D341Med (cell line): Measurements from ENCODE around the gene ZNF618.
"Not testable (repeated sequence)": the region's sequence is repeated elsewhere in the genome, so short reads cannot be mapped to it uniquely, and the experiment has no call there.

Source experiments
- DNase-seq: peaks from one replicate; pipeline ENCODE4 v3.0.0; 2012; ENCODE audit warnings: low spot score

ZNF618 gene

GRCh38 chr9:113988385-113989016 lies 112.4 kb downstream of the ZNF618 start:
- no peak for DNase-seq

GRCh38 chr9:113989017-113989713 lies 113.1 kb downstream of the ZNF618 start:
- DNase-seq = no peak

- no peak for DNase-seq
These were observed 113.8 kb downstream of the ZNF618 start for GRCh38 chr9:113989714-113990569.

DNA sequence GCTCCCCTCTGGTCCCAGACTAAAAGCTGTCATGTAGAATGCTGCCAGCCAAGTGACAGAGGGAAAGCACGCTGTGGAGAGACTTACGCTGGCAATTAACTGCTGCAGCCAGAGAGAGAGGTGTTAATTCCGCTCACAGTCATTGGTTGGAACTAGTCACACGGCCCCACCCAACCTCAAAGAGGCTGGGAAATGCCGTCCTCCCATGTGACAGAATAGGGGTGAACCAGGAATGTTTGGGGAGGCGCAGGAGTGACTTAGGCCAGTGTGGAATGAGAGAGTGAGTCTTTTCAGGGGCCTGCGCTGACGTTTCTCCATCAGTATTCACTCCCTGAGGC lies 114.4 kb downstream of the ZNF618 start:
- DNase-seq = no peak

GRCh38 chr9:113990975-113991471 lies 114.9 kb downstream of the ZNF618 start:
- no peak for DNase-seq

DNA sequence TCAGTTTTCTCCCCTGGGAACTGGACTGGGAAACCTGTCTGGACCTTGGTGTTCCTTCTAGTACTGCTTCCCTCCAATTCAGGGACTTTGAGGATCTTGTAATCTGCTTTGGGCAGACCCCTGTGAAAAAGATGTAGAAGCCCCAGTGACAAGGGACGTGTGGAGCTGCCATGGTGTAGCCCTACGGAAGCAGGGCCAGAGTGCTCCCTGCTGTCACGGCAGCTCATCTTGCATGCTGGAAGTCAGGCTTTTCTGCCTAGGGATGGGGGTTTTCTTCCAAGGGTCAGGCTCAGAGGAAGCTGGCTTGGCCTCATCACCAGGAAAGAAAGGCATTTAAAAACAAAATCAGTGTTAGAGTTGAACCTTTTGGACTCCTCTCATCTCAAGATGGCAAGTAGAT lies 115.6 kb downstream of the ZNF618 start:
- no peak for DNase-seq

DNA sequence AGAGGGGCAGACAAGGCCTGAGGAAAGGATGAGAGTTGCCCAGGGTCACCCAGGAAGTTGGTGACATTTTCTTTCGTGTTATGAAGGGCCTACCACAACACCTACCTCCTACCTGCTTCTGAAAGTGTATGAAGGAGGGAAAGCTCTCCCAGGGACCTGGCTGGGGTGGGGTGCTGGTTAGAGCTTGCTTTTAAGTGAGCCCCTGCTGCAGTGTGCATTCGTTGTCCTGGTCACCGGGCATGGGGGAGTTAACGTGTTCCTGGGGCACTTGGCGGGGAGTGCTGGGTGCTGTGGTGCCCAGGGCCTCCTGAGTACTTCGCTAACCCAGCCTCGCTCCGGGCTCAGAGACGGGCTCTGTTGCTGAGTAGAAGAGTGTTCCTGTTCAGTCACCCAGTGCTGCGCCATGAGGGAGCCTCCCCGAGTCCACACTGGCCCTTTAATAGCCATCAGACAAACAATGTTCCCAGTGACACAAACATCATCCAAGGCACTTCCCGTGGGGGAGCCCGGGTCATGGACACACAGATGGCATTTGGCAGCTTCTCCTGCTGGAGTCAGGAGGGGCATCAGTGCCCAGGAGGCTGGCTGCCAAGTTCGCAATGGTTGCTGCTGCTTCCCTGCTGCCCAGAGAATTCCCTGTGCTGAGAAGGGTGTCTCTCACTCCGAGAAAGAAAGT lies 116.3 kb downstream of the ZNF618 start:
- no peak for DNase-seq

- DNase-seq = no peak
These were observed 116.9 kb downstream of the ZNF618 start for GRCh38 chr9:113992994-113993393.

- no peak for DNase-seq
These were observed 117.9 kb downstream of the ZNF618 start for GRCh38 chr9:113993838-113994540.

GRCh38 chr9:113995401-113995800 lies 119.3 kb downstream of the ZNF618 start:
- DNase-seq = no peak

GRCh38 chr9:113995963-113996362 lies 119.9 kb downstream of the ZNF618 start:
- DNase-seq = no peak

GRCh38 chr9:113996531-113997001 lies 120.5 kb downstream of the ZNF618 start:
- no peak for DNase-seq

GRCh38 chr9:113997064-113997463 lies 121.0 kb downstream of the ZNF618 start:
- not testable (repeated sequence) for DNase-seq

- no peak for DNase-seq
These were observed 121.5 kb downstream of the ZNF618 start for GRCh38 chr9:113997610-113998009.

DNA sequence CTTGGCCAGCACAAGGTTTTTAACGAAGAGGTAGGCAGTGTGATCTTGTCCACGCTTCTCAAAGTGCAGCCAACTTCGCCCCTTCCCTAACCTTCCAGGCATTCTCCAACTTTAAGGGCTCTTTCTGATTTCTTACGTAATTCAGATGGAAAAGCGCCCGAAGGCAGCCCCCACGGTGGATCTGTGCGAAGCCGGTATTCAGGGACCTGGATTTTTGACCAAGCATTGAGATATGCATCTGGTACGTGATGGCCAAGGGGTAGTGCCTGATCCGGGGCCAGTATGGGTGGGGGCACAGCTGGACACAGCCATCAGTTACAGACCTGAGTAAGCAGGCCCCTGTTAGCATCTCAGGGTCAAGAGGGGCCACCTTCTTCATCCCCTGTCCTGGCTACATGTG lies 122.0 kb downstream of the ZNF618 start:
- DNase-seq = peak; percentile 9

DNA sequence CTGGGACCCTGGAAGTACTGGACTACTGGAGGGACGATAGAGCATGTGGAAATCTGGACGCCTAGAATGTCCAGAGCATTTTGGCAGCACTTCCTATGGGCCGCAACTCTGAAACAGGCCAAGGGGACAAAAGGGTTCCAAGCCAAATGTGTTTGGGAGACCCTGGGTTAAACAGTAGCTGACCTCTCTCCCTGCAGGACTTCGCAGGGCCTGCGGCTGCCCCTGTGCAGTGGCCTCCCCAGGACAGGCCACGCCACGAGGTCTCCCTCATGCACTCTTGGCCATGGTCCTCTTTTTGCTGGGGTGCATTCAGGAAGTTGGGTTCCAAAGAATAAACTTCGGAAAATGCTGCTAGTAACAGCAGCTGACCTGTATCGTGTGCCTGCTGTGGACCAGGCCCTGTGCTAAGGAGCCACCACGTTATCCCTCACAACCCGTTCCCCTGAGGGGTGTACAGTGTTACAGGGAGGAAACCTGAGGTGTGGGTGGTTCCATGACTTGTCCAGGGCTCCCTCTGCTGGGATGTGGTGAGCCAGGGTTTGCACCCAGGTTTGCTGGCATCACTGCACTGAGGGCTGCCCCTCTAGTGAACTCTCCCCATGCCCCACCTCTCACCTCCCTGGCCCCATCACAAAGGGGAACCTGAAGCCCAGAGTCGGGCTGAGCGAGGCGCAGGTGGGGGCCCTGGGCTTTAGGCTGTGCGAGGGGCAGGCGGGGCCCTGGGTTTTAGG lies 122.6 kb downstream of the ZNF618 start:
- DNase-seq = peak; percentile 65

DNA sequence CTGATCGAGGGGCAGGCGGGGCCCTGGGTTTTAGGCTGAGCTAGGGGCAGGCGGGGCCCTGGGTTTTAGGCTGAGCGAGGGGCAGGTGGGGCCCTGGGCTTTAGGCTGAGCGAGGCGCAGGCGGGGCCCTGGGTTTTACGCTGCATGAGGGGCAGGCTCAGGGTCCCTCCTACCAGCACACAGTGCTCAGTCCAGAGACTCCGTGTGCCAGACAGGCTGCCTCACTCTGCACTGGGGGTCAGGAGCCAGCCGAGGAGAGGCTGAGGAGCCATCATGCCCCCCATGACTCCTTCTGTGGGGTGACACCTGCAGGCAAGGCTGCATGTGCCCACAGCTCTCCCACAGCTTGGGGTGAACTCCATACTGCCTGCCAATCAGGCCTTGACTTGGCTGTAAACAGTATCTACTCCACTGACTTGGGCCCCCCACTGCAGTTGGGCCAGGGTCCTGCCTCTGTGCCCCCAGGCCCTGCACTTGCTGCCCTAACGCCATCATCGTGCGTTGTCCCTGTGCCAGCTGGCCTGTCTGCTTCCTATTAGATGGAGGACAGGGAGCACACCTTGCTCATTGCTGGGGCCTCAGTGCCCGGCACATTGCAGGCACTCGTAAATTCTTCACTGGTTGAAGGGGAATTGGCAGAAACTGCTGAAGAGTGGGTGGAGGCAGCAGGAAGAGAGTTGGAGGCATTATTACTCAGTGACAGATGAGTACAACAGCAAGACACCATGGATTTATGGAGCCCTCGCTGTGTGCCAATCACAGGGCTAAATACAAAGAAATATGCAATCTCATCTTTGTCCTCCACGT lies 123.3 kb downstream of the ZNF618 start:
- DNase-seq = peak; percentile 21

DNA sequence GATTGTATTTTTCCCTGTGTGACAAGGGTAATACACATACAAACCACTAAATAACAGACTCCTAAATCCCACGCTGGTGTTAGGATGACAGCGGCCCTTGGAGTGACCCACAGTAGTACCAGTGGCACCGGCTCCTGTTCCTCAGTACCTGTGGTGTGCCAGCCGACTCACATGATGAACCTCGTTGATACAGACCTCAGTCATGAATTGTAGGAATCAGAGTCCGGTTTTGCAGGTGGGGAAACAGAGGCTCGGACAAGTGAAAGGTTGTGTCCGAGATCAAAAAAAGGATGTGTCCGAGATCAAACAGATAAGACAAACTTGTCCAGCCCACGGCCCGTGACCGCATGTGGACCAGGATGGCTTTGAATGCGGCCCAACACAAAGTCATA lies 124.0 kb downstream of the ZNF618 start:
- peak; percentile 14 for DNase-seq

DNA sequence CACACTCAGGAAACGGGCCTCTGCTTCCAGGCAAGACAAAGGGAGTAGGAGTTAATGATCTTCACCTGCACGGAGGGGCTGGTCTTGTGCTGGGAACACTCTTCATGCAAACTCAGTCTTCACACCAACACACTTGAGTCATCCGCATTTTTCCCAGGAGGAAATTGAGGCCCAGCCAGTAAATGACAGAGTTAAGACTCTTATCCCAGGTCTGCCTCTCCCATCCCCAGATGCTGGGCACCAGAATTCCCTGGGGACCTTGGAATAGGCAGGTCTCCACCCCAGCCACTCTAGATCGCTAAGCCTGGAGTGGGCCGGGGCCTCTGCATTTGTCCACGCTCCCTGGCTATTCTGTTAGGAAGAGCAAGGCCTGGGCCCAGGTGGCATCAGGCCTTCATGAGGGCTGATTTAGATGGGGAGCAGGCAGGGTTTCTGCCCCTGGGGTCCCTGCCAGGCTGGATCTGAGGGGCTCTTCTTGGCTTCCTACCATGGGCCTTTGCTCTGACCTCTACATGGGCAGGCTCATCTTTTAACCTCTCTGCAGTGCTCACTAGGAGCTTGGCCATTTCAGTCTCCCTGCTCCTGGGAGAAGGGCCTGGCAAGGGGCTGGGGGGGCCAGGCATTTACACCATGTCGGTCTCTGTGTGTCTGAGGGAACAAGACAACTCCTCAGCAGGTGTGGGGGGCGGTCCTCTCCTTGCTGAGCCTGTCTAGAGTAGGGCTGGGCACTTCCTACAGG lies 124.7 kb downstream of the ZNF618 start:
- DNase-seq = peak; percentile 64

GRCh38 chr9:114001410-114001685 lies 125.2 kb downstream of the ZNF618 start:
- no peak for DNase-seq
